GM12872 (cell line): ENCODE data around the gene HSD11B2.

Experiments used
- TF ChIP-seq, protein P1 (sequence below): IDR thresholded peaks from 3 replicates; pipeline ENCODE4 v1.5.1; 2011; ENCODE audit warnings: low read depth, mild to moderate bottlenecking, low read length, moderate library complexity; ENCODE audit not compliant: insufficient read depth

The HSD11B2 gene

DNA sequence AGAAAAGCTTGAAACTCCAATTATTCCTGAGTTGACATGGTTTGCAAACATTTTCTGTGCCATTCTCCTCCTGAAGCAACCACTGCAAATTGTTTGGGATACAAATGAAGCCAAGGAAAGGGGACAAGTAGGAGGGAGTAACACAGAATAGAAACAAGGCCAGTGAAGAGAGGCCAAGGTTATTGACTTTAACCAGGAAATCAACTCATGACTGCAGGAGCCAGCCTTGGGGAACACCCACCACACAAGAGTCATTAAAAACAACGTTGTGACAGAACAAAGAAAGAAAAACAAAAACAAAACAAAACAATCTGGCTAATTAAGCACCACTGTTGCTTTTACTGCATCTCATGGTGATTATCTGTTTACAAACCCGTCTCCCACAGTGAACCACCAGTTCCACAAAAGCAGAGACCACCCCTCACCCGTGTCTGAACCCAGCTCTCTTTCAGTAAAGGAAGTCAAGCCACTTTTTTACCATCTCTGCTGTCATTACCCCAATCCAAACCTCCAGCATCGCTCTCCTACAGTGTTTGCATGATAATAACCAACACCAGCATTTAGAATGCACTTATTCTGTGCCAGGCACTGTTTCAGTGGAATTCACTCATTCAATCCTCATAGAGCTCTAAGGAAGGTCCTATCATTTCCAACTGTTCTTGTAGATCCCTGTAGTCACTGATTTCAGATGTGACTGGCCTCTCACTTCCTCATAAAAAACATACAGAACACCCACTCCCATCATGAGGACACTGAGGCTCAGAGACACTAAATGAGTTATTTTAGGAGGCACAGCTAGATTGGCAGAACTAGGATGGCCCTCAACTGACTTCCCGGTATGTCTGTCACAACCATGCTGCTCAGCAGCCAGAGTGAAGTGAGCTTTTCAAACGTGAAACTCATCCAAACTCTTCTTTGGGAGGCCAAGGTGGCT lies 16.7 kb upstream of the HSD11B2 start:
- TF ChIP-seq, protein P1, sequence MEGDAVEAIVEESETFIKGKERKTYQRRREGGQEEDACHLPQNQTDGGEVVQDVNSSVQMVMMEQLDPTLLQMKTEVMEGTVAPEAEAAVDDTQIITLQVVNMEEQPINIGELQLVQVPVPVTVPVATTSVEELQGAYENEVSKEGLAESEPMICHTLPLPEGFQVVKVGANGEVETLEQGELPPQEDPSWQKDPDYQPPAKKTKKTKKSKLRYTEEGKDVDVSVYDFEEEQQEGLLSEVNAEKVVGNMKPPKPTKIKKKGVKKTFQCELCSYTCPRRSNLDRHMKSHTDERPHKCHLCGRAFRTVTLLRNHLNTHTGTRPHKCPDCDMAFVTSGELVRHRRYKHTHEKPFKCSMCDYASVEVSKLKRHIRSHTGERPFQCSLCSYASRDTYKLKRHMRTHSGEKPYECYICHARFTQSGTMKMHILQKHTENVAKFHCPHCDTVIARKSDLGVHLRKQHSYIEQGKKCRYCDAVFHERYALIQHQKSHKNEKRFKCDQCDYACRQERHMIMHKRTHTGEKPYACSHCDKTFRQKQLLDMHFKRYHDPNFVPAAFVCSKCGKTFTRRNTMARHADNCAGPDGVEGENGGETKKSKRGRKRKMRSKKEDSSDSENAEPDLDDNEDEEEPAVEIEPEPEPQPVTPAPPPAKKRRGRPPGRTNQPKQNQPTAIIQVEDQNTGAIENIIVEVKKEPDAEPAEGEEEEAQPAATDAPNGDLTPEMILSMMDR, result no peak

DNA sequence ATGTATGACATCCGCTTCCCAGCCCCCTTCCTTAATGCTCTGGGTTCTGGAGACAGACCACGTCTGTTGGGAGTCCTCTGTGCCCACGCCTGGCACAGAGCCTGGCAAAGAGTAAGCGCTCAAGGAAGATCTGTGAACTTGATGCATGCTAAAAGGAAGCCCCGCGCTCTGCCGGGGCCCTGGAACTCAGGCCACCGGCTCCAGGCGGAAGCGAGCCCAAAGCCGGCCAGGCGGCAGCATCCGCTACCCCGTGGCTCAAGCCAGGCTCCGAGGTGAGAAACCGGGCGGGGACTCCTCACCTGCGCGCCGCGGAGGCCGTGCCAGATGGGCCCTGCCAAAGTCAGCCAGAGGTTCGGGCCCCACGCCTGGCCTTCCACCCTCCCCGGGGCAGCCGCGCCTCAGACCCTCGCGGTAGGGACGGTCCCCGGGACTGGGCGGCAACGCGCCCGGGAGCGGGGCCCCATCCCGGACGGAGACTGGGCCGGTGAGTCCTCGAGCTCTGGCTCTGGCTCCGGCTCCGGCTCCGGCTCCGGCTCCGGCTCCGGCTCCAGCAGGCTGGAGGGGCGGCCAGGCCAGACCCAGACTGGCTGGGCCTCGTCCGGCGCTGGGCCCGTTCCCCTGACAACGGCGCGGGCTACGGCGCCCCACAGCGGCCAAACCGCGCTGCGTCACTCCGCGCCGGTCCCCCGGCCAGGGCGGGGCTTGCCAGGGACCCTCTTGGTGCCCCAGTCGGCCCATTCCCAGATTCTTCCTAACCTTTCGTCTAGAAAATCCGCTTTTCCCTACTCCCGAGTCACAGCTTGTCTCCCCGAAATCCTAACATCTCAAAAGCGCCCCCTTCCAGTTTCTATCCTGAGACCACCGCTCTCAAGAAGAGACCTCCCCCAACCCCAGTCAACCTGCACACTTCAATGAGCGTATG lies 14.8 kb upstream of the HSD11B2 start, which contains the start of gene ZDHHC1:
Gene ZDHHC1, minus strand, starts transcription at position 606 of the 922 bp plus-strand sequence. CDS start 8,702 bp downstream, outside the sequence.
- TF ChIP-seq, protein P1, result peak; percentile 58

- TF ChIP-seq, protein P1, result no peak
Observed at GRCh38 chr16:67417333-67418061, 13.4 kb upstream of the HSD11B2 start.

DNA sequence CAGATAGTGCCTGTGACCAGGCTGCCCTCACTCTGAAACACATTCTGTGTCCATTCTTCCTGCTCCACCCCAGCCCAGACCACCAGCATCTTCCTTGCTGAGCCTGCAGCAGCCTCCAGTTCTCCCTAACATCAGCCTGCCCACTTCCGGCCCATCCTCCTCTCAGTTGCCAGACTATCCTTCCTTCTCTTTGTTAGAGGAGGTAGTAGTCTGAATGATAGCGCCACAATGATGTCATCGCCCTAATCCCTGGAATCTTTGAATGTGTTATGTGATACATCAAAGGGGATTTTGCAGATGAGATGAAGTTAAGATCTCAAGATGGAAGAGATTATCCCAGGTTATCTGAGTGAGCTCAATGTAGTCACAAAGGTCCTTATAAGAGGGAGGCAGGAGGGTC lies 11.4 kb upstream of the HSD11B2 start:
- TF ChIP-seq, protein P1, result no peak

DNA sequence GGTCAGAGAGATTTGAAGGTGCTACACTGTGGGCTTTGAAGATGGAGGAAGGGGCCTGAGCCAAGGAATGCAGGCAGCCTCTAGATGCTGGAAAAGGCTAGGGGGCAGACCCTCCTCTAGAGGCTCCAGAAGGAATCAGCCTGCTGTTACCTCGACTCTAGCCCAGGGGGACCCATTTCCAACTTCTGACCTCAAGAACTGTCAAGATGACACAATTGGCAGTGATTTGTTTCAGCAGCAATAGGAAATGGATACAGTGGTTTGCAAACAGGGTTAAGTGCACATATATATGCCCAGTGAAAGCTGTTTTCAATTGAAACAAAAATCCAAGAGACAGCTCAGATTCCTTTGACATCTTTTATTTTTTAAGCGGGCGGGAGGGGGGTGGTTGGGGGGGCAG lies 11.0 kb upstream of the HSD11B2 start:
- TF ChIP-seq, protein P1, result no peak

- TF ChIP-seq, protein P1, result no peak
Observed at GRCh38 chr16:67421030-67421429, 9.9 kb upstream of the HSD11B2 start.
